Astrocyte (in vitro differentiated cells and primary cell): Measurements from ENCODE around the gene ZNF438. TPM values are rescaled to one million over a fixed set of nuclear protein-coding genes. Genes with fewer than 3 reads are reported as not detected.

ENCODE experiments used
- DNase-seq: peaks from one replicate; pipeline ENCODE4 v3.0.0-alpha.2; 2010; ENCODE audit warnings: low read depth
- FAIRE-seq: peaks from 2 replicates; lab custom pipeline; 2011; peaks lifted over from hg19 to GRCh38; lab: Jason Lieb, UNC
- H2AFZ ChIP-seq: 2 replicates; pipeline ENCODE4 v1.6.0; 2012; ENCODE audit warnings: low read depth, low read length, inconsistent platforms
- H3K27ac ChIP-seq: 2 replicates; pipeline ENCODE4 v1.5.1; 2011; ENCODE audit warnings: low read depth, low read length, inconsistent platforms
- H3K27me3 ChIP-seq: 2 replicates; pipeline ENCODE4 v1.6.0; 2011; ENCODE audit warnings: low read length, inconsistent platforms; ENCODE audit not compliant: insufficient read depth
- H3K36me3 ChIP-seq: 2 replicates; pipeline ENCODE4 v1.5.1; 2011; ENCODE audit warnings: low read length, inconsistent platforms; ENCODE audit not compliant: insufficient read depth
- H3K4me1 ChIP-seq: 2 replicates; pipeline ENCODE4 v1.5.1; 2011; ENCODE audit warnings: low read length, inconsistent platforms; ENCODE audit not compliant: insufficient read depth
- H3K4me2 ChIP-seq: 2 replicates; pipeline ENCODE4 v1.6.0; 2012; ENCODE audit warnings: low read length, inconsistent platforms
- H3K4me3 ChIP-seq: 2 replicates; pipeline ENCODE4 v1.5.1; 2011; ENCODE audit warnings: low read depth, mild to moderate bottlenecking, low read length, inconsistent platforms; ENCODE audit not compliant: insufficient read depth
- H3K79me2 ChIP-seq: 2 replicates; pipeline ENCODE4 v1.6.0; 2012; ENCODE audit warnings: mild to moderate bottlenecking, low read length, inconsistent platforms; ENCODE audit not compliant: insufficient read depth
- H3K9ac ChIP-seq: 2 replicates; pipeline ENCODE4 v1.6.0; 2012; ENCODE audit warnings: mild to moderate bottlenecking, low read length, inconsistent platforms
- H3K9me3 ChIP-seq: 2 replicates; pipeline ENCODE4 v1.5.1; 2012; ENCODE audit warnings: low read depth, mild to moderate bottlenecking, low read length, inconsistent platforms; ENCODE audit not compliant: insufficient read depth
- H4K20me1 ChIP-seq: 2 replicates; pipeline ENCODE4 v1.6.0; 2012; ENCODE audit warnings: low read length, inconsistent platforms; ENCODE audit not compliant: insufficient read depth
- H3K27ac Mint-ChIP-seq: one replicate; pipeline ENCODE4 v1.8.0; 2021; ENCODE audit warnings: mild to moderate bottlenecking, mixed read lengths; ENCODE audit not compliant: unreplicated experiment
- H3K27me3 Mint-ChIP-seq: one replicate; pipeline ENCODE4 v1.8.0; 2021; ENCODE audit warnings: low read depth, mixed read lengths; ENCODE audit not compliant: unreplicated experiment
- H3K36me3 Mint-ChIP-seq: one replicate; pipeline ENCODE4 v1.8.0; 2021; ENCODE audit warnings: low read depth, mixed read lengths; ENCODE audit not compliant: unreplicated experiment
- H3K4me1 Mint-ChIP-seq: one replicate; pipeline ENCODE4 v1.8.0; 2021; ENCODE audit warnings: low read depth, mixed read lengths; ENCODE audit not compliant: unreplicated experiment
- H3K4me3 Mint-ChIP-seq: one replicate; pipeline ENCODE4 v1.8.0; 2021; ENCODE audit warnings: mild to moderate bottlenecking, moderate library complexity, mixed read lengths; ENCODE audit not compliant: unreplicated experiment
- H3K9me3 Mint-ChIP-seq: one replicate; pipeline ENCODE4 v1.8.0; 2021; ENCODE audit warnings: mild to moderate bottlenecking, mixed read lengths; ENCODE audit not compliant: unreplicated experiment
- CTCF ChIP-seq: IDR thresholded peaks from 2 replicates; pipeline ENCODE4 v1.5.1; 2011; ENCODE audit warnings: low read depth, mild to moderate bottlenecking, inconsistent platforms, low read length, moderate library complexity; ENCODE audit not compliant: insufficient read depth
- EZH2 ChIP-seq: IDR thresholded peaks from 2 replicates; pipeline ENCODE4 v1.6.1; 2012; ENCODE audit warnings: mild to moderate bottlenecking, low read length, inconsistent platforms; ENCODE audit not compliant: insufficient read depth
- total RNA-seq: library from RNA; stranded (reverse); gene quantifications from 2 replicates; pipeline ENCODE4 v1.2.1, GENCODE V29; 2021

The ZNF438 gene
- total RNA-seq, 1 donor from 2014 or later, result 2.2 TPM

- no peak overlapping the region for H3K4me2 ChIP-seq
- H3K27ac ChIP-seq, result no peak overlapping the region
- no peaks in the 10 kb centered on the region for H3K9me3 ChIP-seq
- H3K4me1 Mint-ChIP-seq, result peaks cover 2% of the 10 kb centered on the region
- no peaks in the 10 kb centered on the region for H3K27me3 Mint-ChIP-seq
- H3K4me3 Mint-ChIP-seq, result no peak overlapping the region
- peaks cover 1% of the 10 kb centered on the region for H3K9me3 Mint-ChIP-seq
- no peaks in the 10 kb centered on the region for H3K36me3 Mint-ChIP-seq
- no peak overlapping the region for H3K4me3 ChIP-seq
- FAIRE-seq (no peak), DNase-seq (no peak)
- no peaks in the 10 kb centered on the region for H3K4me1 ChIP-seq
- H2AFZ ChIP-seq, result no peak overlapping the region
- H3K9ac ChIP-seq, result no peak overlapping the region
- H3K79me2 ChIP-seq, result no peaks in the 10 kb centered on the region
- H3K27ac Mint-ChIP-seq, result no peak overlapping the region
- TF ChIP-seq EZH2 (no peak), CTCF (no peak)
- H3K27me3 ChIP-seq, result no peaks in the 10 kb centered on the region
- H4K20me1 ChIP-seq, result no peaks in the 10 kb centered on the region
- no peaks in the 10 kb centered on the region for H3K36me3 ChIP-seq
Observed at GRCh38 chr10:30915146-30915545, 116.5 kb downstream of the ZNF438 start.

GRCh38 chr10:30911303-30911863 is 120.3 kb downstream of the ZNF438 start:
- H3K79me2 ChIP-seq, result no peaks in the 10 kb centered on the region
- H3K27me3 Mint-ChIP-seq, result no peaks in the 10 kb centered on the region
- no peak overlapping the region for H3K27ac ChIP-seq
- H3K4me3 ChIP-seq, result no peak overlapping the region
- H3K4me2 ChIP-seq, result no peak overlapping the region
- H3K27ac Mint-ChIP-seq, result no peak overlapping the region
- H3K9me3 ChIP-seq, result no peaks in the 10 kb centered on the region
- DNase-seq (no peak), FAIRE-seq (no peak)
- TF ChIP-seq EZH2, result no peak
- TF ChIP-seq CTCF, result no peak
- H3K4me3 Mint-ChIP-seq, result no peak overlapping the region
- H3K4me1 Mint-ChIP-seq, result peaks cover 5% of the 10 kb centered on the region
- no peaks in the 10 kb centered on the region for H3K27me3 ChIP-seq
- H3K9ac ChIP-seq, result no peak overlapping the region
- peaks cover under 1% of the 10 kb centered on the region for H3K9me3 Mint-ChIP-seq
- H4K20me1 ChIP-seq, result no peaks in the 10 kb centered on the region
- no peaks in the 10 kb centered on the region for H3K36me3 Mint-ChIP-seq
- H3K36me3 ChIP-seq, result no peaks in the 10 kb centered on the region
- H3K4me1 ChIP-seq, result no peaks in the 10 kb centered on the region
- no peak overlapping the region for H2AFZ ChIP-seq

- Histone ChIP-seq H3K27me3 (no peaks in the 10 kb centered on the region), H2AFZ (no peak overlapping the region), H3K27ac (no peak overlapping the region), H3K4me2 (no peak overlapping the region), H3K79me2 (no peaks in the 10 kb centered on the region), H3K9me3 (no peaks in the 10 kb centered on the region), H3K4me3 (no peak overlapping the region), H3K4me1 (no peaks in the 10 kb centered on the region), H3K9ac (no peak overlapping the region), H4K20me1 (no peaks in the 10 kb centered on the region), H3K36me3 (peaks cover 3% of the 10 kb centered on the region)
- H3K9me3 Mint-ChIP-seq, result peaks cover 5% of the 10 kb centered on the region
- TF ChIP-seq EZH2, result no peak
- TF ChIP-seq CTCF, result no peak
- DNase-seq, result no peak
- FAIRE-seq, result peak; percentile 47
- no peak overlapping the region for H3K27ac Mint-ChIP-seq
- H3K4me1 Mint-ChIP-seq, result no peaks in the 10 kb centered on the region
- H3K36me3 Mint-ChIP-seq, result peaks cover 6% of the 10 kb centered on the region
- H3K27me3 Mint-ChIP-seq, result no peaks in the 10 kb centered on the region
- no peak overlapping the region for H3K4me3 Mint-ChIP-seq
Observed at GRCh38 chr10:30903397-30904138, 128.1 kb downstream of the ZNF438 start.
